ENCODE results near the gene ZNF618.

- TF ChIP-seq CTCF (IDR thresholded peaks at IDR 0.05) (no peak), POLR2A (IDR thresholded peaks at IDR 0.05) (no peak)
Measured at GRCh38 chr9:114003758-114004157, 127.6 kb downstream of the ZNF618 start.
